Bronchial epithelial cell (primary cell): ENCODE measurements around the gene GLIS1. TPM values are rescaled to one million over a fixed set of nuclear protein-coding genes. Genes with fewer than 3 reads are reported as not detected.

Experiments
- DNase-seq: peaks from one replicate; pipeline ENCODE4 v3.0.0-alpha.2; 2010; ENCODE audit warnings: low read depth
- FAIRE-seq: peaks from 2 replicates; lab custom pipeline; 2011; peaks lifted over from hg19 to GRCh38; lab: Jason Lieb, UNC
- H3K27me3 ChIP-seq: 2 replicates; pipeline ENCODE4 v1.5.1; 2011; ENCODE audit warnings: low read length; ENCODE audit not compliant: control insufficient read depth, insufficient read depth
- H3K36me3 ChIP-seq: 2 replicates; pipeline ENCODE4 v1.5.1; 2011; ENCODE audit warnings: low read length; ENCODE audit not compliant: control insufficient read depth, insufficient read depth
- H3K4me3 ChIP-seq: 2 replicates; pipeline ENCODE4 v1.5.1; 2011; ENCODE audit warnings: mild to moderate bottlenecking, low read depth, low read length, control low read depth
- total RNA-seq: library from RNA; depleted of rRNA; stranded (reverse); fragments of >200 nt; gene quantifications from 2 replicates; pipeline ENCODE4 v1.2.1, GENCODE V29; 2014
- TF ChIP-seq, protein P1 (sequence below): IDR thresholded peaks from 2 replicates; pipeline ENCODE4 v1.5.1; 2011; ENCODE audit warnings: mild to moderate bottlenecking, moderate library complexity, low read length, control low read depth, inconsistent platforms; ENCODE audit not compliant: insufficient read depth, severe bottlenecking

GLIS1 gene
- total RNA-seq, 1 donor from 2014 or later, result under 0.01 TPM

GRCh38 chr1:53500204-53501064 lies 238.5 kb downstream of the GLIS1 start:
- no peak overlapping the region for H3K4me3 ChIP-seq
- H3K36me3 ChIP-seq, result no peaks in the 10 kb centered on the region
- H3K27me3 ChIP-seq, result peaks cover 2% of the 10 kb centered on the region
- TF ChIP-seq, protein P1, sequence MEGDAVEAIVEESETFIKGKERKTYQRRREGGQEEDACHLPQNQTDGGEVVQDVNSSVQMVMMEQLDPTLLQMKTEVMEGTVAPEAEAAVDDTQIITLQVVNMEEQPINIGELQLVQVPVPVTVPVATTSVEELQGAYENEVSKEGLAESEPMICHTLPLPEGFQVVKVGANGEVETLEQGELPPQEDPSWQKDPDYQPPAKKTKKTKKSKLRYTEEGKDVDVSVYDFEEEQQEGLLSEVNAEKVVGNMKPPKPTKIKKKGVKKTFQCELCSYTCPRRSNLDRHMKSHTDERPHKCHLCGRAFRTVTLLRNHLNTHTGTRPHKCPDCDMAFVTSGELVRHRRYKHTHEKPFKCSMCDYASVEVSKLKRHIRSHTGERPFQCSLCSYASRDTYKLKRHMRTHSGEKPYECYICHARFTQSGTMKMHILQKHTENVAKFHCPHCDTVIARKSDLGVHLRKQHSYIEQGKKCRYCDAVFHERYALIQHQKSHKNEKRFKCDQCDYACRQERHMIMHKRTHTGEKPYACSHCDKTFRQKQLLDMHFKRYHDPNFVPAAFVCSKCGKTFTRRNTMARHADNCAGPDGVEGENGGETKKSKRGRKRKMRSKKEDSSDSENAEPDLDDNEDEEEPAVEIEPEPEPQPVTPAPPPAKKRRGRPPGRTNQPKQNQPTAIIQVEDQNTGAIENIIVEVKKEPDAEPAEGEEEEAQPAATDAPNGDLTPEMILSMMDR, result no peak
- DNase-seq (no peak), FAIRE-seq (no peak)

DNA sequence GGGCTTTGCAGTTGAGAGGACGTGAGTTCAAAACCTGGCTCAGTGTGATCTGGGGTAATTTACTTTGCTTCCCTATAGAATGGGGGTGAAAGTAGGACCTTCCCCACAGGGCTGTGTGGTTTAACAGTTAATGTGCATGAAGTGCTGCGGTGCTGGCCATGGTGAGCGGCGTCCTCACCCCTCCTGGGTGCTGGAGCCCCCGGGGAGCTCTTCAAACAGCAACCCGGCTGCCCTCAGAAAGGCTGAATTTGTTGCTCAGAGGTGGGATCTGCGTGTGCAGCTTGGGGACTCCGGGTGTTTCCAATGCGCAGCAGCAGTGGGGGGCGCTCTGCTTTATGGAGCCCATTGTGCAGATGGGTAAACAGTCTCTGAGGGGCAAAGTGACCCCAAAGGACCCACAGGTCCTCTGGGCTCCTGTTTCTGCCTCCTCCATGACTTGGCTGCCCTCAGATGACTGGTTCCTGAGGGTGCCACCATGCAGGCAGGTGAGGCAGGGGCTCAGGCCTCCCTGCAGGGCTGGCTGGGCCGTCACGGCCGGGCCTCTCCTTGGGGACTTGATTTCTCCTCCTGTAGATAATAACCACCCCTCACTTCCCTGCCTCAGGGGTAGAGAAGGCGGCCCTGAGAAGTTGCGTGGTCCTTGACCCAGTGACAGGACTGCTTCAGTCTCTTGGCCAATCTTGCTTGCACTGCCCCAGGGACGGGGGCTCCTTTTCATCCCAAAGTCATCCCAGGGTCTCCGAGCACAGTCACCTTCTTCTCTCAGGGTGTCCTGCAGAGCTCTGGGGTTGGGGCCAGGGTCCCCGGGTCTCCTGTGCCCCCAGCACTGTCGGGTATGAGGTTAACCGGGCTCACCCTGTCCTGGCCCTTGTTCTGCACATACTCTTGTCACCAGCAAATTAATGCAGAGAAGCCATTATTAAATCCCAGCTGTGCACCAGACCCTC lies 239.4 kb downstream of the GLIS1 start:
- DNase-seq, result no peak
- Histone ChIP-seq H3K27me3 (peaks cover 2% of the 10 kb centered on the region), H3K4me3 (no peak overlapping the region), H3K36me3 (no peaks in the 10 kb centered on the region)
- TF ChIP-seq, protein P1, result no peak
- no peak for FAIRE-seq

GRCh38 chr1:53498555-53499131 lies 240.3 kb downstream of the GLIS1 start:
- Histone ChIP-seq H3K36me3 (no peaks in the 10 kb centered on the region), H3K27me3 (peaks cover 2% of the 10 kb centered on the region), H3K4me3 (no peak overlapping the region)
- no peak for DNase-seq
- no peak for FAIRE-seq
- TF ChIP-seq, protein P1, result no peak

DNA sequence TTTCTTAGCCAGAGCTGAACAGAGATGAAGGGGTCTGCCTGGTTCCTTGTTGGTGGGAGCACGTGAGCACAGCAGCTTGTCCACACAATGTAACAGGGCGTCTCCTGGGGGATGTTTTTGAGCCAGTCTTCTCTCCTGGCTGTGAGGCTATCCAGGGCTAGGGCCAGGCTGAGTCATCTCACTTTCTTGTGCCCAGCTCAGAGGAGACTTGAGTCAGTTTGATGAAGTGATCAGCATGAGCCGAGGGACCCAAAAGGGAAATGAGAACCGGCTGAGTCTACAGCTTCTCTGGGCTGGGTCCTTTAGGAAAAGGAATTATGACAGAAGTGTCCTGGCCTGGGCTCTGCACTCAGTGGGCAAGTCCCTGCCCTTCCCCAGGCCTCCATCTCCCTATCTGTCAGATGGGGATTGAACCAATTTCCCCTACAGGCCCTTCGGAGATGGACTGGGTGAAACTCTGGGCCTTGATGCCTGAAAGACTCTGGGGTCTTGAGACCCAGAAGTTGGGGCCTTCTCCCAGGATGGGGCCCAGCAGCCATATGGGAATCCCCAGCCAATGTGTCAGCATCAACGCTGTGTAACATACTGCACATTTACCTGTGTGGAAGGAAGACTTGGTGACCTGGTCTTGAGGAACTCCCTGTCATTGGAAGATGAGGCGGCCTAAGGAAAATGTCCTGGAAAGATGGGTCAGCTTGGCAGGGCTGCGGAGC lies 243.2 kb downstream of the GLIS1 start:
- TF ChIP-seq, protein P1, result no peak
- FAIRE-seq (no peak), DNase-seq (no peak)
- Histone ChIP-seq H3K4me3 (no peak overlapping the region), H3K27me3 (peaks cover 2% of the 10 kb centered on the region), H3K36me3 (no peaks in the 10 kb centered on the region)

GRCh38 chr1:53490351-53490750 lies 248.6 kb downstream of the GLIS1 start:
- DNase-seq (no peak), FAIRE-seq (no peak)
- TF ChIP-seq, protein P1, result no peak
- H3K27me3 ChIP-seq, result peaks cover 3% of the 10 kb centered on the region
- H3K4me3 ChIP-seq, result no peak overlapping the region
- H3K36me3 ChIP-seq, result no peaks in the 10 kb centered on the region
